Testis (tissue), 3 donors: Measurements from ENCODE around the gene MAGI1. TPM values are rescaled to one million over a fixed set of nuclear protein-coding genes. Genes with fewer than 3 reads are reported as not detected.

Source experiments
- DNase-seq: peaks from one replicate; pipeline ENCODE4 v3.0.0-alpha.2; 2019
- H3K27ac ChIP-seq, 2 donors: fragments of 200-600 bp; sonication (generic); one replicate each; pipeline ENCODE4 v1.5.1; 2019
- H3K27me3 ChIP-seq: fragments of 200-600 bp; sonication (generic); one replicate; pipeline ENCODE4 v1.5.1; 2019
- H3K36me3 ChIP-seq: fragments of 200-600 bp; sonication (generic); one replicate; pipeline ENCODE4 v1.5.1; 2017; ENCODE audit warnings: low read depth; ENCODE audit errors: missing control alignments
- H3K4me1 ChIP-seq: fragments of 200-600 bp; sonication (generic); one replicate; pipeline ENCODE4 v1.5.1; 2019
- H3K4me3 ChIP-seq, 2 donors: fragments of 200-600 bp; sonication (generic); one replicate each; pipeline ENCODE4 v1.5.1; 2017 to 2019
- H3K9me3 ChIP-seq: fragments of 200-600 bp; sonication (generic); one replicate; pipeline ENCODE4 v1.5.1; 2017
- CTCF ChIP-seq, 3 experiments: fragments of 450-650 bp in 2 of 3; fragments of 200-600 bp in 1 of 3; sonication (generic) in 1 of 3; IDR thresholded peaks; one replicate each; pipeline ENCODE4 v1.5.1; 2016 to 2019; ENCODE audit warnings: antibody characterized with exemption in 3 of 3, mild to moderate bottlenecking in 2 of 3, moderate library complexity in 1 of 3
- POLR2A ChIP-seq: fragments of 450-650 bp; IDR thresholded peaks from one replicate; pipeline ENCODE4 v1.6.1; 2017; ENCODE audit warnings: antibody characterized with exemption, mild to moderate bottlenecking, moderate library complexity
- WGBS, 2 donors: methylation state at CpG; one replicate each; pipeline ENCODE4 v1.1.5; 2018; 5-methylcytosine and 5-hydroxymethylcytosine counted together
- intact Hi-C: fragments of 100-400 bp; cut with DNase I; formaldehyde crosslinking; loops from one replicate; pipeline ENCODE4 v1.15.1; 2023; ENCODE audit warnings: low total_unique reads
- polyA plus RNA-seq: library from polyadenylated mRNA; stranded (reverse); fragments of 350-450 nt; fragmentation: Illumina TruSeq; extraction: RNeasy Lipid Tissue Mini Kit (QIAGEN cat#74804); gene quantifications from one replicate; pipeline ENCODE4 v1.2.3, GENCODE V29; 2014; ENCODE audit warnings: low read depth, low replicate concordance; ENCODE audit not compliant: insufficient read depth
- total RNA-seq, 2 donors: library from RNA; depleted of rRNA; stranded (reverse); fragments of >200 nt; gene quantifications; one replicate each; pipeline ENCODE4 v1.2.3, GENCODE V29; 2016

The MAGI1 gene
- total and polyA plus RNA-seq, 3 donors from 2014 or later: 55.4 to 60.4 (median 56.1) TPM

GRCh38 chr3:66053550-66054094 lies 14.9 kb upstream of the MAGI1 start:
- WGBS, 2 donors: 64 to 66% methylated on average over 7 of the region's 7 CpGs
- Histone ChIP-seq H3K27me3 (no peaks in the 10 kb centered on the region), H3K9me3 (no peaks in the 10 kb centered on the region), H3K4me1 (peaks cover 3% of the 10 kb centered on the region), H3K27ac (no peak overlapping the region), H3K36me3 (no peaks in the 10 kb centered on the region), H3K4me3 (no peak overlapping the region)
- DNase-seq: peak; percentile 21
- TF ChIP-seq CTCF (IDR thresholded peaks at IDR 0.05): no peak
- no peak for TF ChIP-seq POLR2A
- intact Hi-C loops: loop anchor here (10.0 kb wide), 1 partner anchor 81 kb away; no protein-coding TSS in a partner anchor

DNA sequence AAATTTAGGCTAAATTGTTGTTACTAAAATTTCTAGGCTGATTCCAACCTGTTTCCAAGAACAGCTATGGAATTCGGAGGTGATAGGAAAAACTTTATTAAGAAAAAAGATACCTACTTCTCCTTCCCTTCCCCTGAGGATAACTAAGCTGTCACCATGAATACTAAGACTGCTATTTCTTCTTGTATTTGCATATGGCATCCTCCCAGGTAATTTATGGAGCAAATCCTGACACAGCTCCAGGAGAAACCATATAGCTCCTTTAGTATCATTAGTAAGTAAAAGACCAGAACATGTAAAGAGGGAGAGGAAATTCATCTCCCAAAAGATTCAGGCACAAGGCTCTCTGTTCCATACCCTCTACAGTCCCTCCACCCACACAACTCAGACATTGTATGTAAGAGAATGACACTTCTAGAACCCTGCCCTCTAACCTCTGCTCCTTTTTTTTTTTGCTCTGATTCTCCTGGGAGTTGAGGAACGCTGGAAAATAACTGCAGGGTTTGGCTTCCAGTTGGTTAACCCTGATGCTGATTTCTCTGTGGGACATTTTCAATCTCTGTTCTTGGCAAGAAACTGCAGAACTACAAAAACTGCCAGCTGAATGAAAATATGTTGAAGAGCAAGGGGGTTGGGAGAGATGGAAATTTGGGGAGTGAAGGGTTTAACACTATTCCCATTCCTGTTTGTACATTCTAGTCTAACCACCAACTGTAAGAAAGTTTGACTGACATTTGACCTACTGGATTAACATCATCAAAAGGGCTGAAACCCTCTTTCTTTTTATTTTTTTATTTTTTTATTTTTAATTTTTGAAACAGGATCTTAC lies 14.2 kb upstream of the MAGI1 start:
- Histone ChIP-seq H3K9me3 (no peaks in the 10 kb centered on the region), H3K4me1 (peaks cover 6% of the 10 kb centered on the region), H3K27me3 (no peaks in the 10 kb centered on the region), H3K4me3 (no peak overlapping the region), H3K27ac (no peak overlapping the region), H3K36me3 (no peaks in the 10 kb centered on the region)
- no peak for TF ChIP-seq POLR2A
- TF ChIP-seq CTCF (IDR thresholded peaks at IDR 0.05): no peak
- 47 to 57% methylated on average over 2 of the region's 2 CpGs for WGBS, 2 donors
- intact Hi-C loops: loop anchor here (10.0 kb wide), 1 partner anchor 82 kb away; no protein-coding TSS in a partner anchor
- no peak for DNase-seq

- peaks cover 12% of the 10 kb centered on the region for H3K4me1 ChIP-seq
- intact Hi-C loops: loop anchor here (10.0 kb wide), 1 partner anchor 84 kb away; no protein-coding TSS in a partner anchor
- H3K4me3 ChIP-seq: no peak overlapping the region
- H3K9me3 ChIP-seq: no peaks in the 10 kb centered on the region
- no peak for DNase-seq
- H3K36me3 ChIP-seq: no peaks in the 10 kb centered on the region
- 91 to 93% methylated on average over 2 of the region's 2 CpGs for WGBS, 2 donors
- H3K27ac ChIP-seq: no peak overlapping the region
- no peaks in the 10 kb centered on the region for H3K27me3 ChIP-seq
- TF ChIP-seq CTCF (IDR thresholded peaks at IDR 0.05) (no peak), POLR2A (no peak)
These were observed 12.1 kb upstream of the MAGI1 start for GRCh38 chr3:66050821-66051220.

- no peaks in the 10 kb centered on the region for H3K27me3 ChIP-seq
- no peak for TF ChIP-seq POLR2A
- TF ChIP-seq CTCF (IDR thresholded peaks at IDR 0.05): no peak
- no peak overlapping the region for H3K4me3 ChIP-seq
- peaks cover 12% of the 10 kb centered on the region for H3K4me1 ChIP-seq
- no peaks in the 10 kb centered on the region for H3K9me3 ChIP-seq
- DNase-seq: no peak
- no peak overlapping the region for H3K27ac ChIP-seq
- no peaks in the 10 kb centered on the region for H3K36me3 ChIP-seq
- intact Hi-C loops: no loop called here
These were observed 9.3 kb upstream of the MAGI1 start for GRCh38 chr3:66048051-66048395.
